Measurements from ENCODE around the gene ABI1.

GRCh38 chr10:26711324-26711723 lies 149.4 kb downstream of the ABI1 start:
- TF ChIP-seq CTCF (IDR thresholded peaks at IDR 0.05): no peak
- TF ChIP-seq POLR2A (IDR thresholded peaks at IDR 0.05): no peak

Measured in testis (tissue), 2 donors.